DOHH2 (cell line): Measurements from ENCODE around the gene DHX38.

ENCODE experiments used
- H3F3A ChIP-seq: fragments of 200-600 bp; sonication (generic), shearing (Covaris generic); 2 replicates; pipeline ENCODE4 v1.6.0; 2016; ENCODE audit warnings: antibody characterized with exemption, mild to moderate bottlenecking; ENCODE audit not compliant: control insufficient read depth, insufficient read depth
- H3K27ac ChIP-seq: fragments of 200-600 bp; sonication (generic); 2 replicates; pipeline ENCODE4 v1.5.1; 2014; ENCODE audit warnings: low read depth, mild to moderate bottlenecking, low read length, moderate library complexity
- H3K27me3 ChIP-seq: fragments of 200-600 bp; sonication (generic); 2 replicates; pipeline ENCODE4 v1.6.1; 2014; ENCODE audit warnings: mild to moderate bottlenecking, low read length, mixed read lengths; ENCODE audit not compliant: control insufficient read depth
- H3K36me3 ChIP-seq: fragments of 200-600 bp; sonication (generic); 2 replicates; pipeline ENCODE4 v1.6.1; 2014; ENCODE audit warnings: mild to moderate bottlenecking, low read length, moderate library complexity, mixed read lengths; ENCODE audit not compliant: control insufficient read depth
- H3K4me1 ChIP-seq: fragments of 200-600 bp; sonication (generic); 2 replicates; pipeline ENCODE4 v1.6.1; 2014; ENCODE audit warnings: mild to moderate bottlenecking, low read length, mixed read lengths; ENCODE audit not compliant: control insufficient read depth
- H3K4me2 ChIP-seq: fragments of 200-600 bp; sonication (generic); 2 replicates; pipeline ENCODE4 v1.6.0; 2014; ENCODE audit warnings: mild to moderate bottlenecking, low read length, moderate library complexity
- H3K4me3 ChIP-seq: fragments of 200-600 bp; sonication (generic); 2 replicates; pipeline ENCODE4 v1.5.1; 2014; ENCODE audit warnings: mild to moderate bottlenecking, low read length, mixed read lengths
- H3K79me2 ChIP-seq: fragments of 200-600 bp; sonication (generic); 2 replicates; pipeline ENCODE4 v1.6.1; 2014; ENCODE audit warnings: mild to moderate bottlenecking, low read length, mixed read lengths; ENCODE audit not compliant: control insufficient read depth
- H3K9me2 ChIP-seq: fragments of 200-600 bp; sonication (generic); replicated peaks from 2 replicates; pipeline ENCODE4 v1.6.1; 2014; ENCODE audit warnings: mild to moderate bottlenecking, low read length, mixed read lengths; ENCODE audit not compliant: control insufficient read depth
- H3K9me3 ChIP-seq: fragments of 200-600 bp; sonication (generic); 2 replicates; pipeline ENCODE4 v1.6.1; 2014; ENCODE audit warnings: antibody characterized with exemption, low read length, mixed read lengths; ENCODE audit not compliant: control insufficient read depth, insufficient read depth
- H4K20me1 ChIP-seq: fragments of 200-600 bp; sonication (generic); 2 replicates; pipeline ENCODE4 v1.6.0; 2014; ENCODE audit warnings: low read depth, mild to moderate bottlenecking, antibody characterized with exemption, low read length, moderate library complexity; ENCODE audit not compliant: control insufficient read depth, insufficient read depth
- EZH2phosphoT487 ChIP-seq: fragments of 200-600 bp; sonication (generic); IDR thresholded peaks from 2 replicates; pipeline ENCODE4 v1.6.1; 2017; ENCODE audit warnings: borderline replicate concordance, mild to moderate bottlenecking, antibody characterized with exemption, low read length, moderate library complexity, mixed read lengths
- TF ChIP-seq, protein P1 (sequence below): fragments of 200-600 bp; sonication (generic); IDR thresholded peaks from one replicate; pipeline ENCODE4 v1.5.1; 2014; ENCODE audit warnings: antibody characterized with exemption, mild to moderate bottlenecking, low read depth, low read length; ENCODE audit not compliant: poor library complexity, severe bottlenecking

Gene DHX38

DNA sequence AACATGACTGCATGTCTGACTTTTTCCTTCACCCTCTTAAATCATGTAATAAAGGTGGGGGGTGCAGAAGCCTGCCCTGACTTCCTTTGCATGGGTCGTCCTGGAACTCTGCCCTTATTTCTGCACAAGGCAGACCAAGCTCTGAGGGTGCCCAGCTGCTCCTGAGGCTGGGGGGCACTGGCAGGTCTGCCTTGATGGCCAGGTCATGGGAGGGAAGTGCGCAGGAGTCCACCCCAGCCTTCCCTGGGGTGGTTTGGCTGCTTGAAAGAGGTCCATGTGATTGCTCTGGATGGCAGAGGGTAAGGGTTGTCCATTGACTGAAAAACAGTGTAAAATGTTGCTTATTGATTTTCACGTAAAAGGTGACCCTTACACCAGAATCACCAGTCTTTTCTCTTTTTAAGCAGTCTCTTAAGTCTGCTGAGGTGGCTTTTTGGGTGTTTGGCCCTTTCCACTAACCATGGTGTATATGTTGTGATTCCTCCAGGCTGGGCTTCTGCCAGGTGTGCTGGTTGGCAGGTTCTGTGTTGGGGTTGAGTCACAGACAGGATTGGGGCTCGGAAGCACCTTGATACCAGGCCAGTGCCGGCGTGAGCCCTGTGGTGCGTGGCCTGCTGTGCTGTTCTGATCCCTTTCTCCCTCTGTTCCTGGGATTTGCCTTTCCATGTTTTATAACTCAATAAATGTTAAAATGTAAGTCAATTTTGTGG, 19.4 kb downstream of the DHX38 start:
- Histone ChIP-seq H3K4me3 (no peak overlapping the region), H3K4me1 (no peaks in the 10 kb centered on the region), H3F3A (no peaks in the 10 kb centered on the region), H3K36me3 (peaks cover 48% of the 10 kb centered on the region), H3K27ac (no peak overlapping the region), H4K20me1 (no peaks in the 10 kb centered on the region), H3K27me3 (no peaks in the 10 kb centered on the region), H3K9me3 (no peaks in the 10 kb centered on the region), H3K9me2 (no peaks in the 10 kb centered on the region), H3K79me2 (no peaks in the 10 kb centered on the region), H3K4me2 (no peak overlapping the region)
- no peak for TF ChIP-seq EZH2phosphoT487
- TF ChIP-seq, protein P1, sequence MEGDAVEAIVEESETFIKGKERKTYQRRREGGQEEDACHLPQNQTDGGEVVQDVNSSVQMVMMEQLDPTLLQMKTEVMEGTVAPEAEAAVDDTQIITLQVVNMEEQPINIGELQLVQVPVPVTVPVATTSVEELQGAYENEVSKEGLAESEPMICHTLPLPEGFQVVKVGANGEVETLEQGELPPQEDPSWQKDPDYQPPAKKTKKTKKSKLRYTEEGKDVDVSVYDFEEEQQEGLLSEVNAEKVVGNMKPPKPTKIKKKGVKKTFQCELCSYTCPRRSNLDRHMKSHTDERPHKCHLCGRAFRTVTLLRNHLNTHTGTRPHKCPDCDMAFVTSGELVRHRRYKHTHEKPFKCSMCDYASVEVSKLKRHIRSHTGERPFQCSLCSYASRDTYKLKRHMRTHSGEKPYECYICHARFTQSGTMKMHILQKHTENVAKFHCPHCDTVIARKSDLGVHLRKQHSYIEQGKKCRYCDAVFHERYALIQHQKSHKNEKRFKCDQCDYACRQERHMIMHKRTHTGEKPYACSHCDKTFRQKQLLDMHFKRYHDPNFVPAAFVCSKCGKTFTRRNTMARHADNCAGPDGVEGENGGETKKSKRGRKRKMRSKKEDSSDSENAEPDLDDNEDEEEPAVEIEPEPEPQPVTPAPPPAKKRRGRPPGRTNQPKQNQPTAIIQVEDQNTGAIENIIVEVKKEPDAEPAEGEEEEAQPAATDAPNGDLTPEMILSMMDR: no peak

DNA sequence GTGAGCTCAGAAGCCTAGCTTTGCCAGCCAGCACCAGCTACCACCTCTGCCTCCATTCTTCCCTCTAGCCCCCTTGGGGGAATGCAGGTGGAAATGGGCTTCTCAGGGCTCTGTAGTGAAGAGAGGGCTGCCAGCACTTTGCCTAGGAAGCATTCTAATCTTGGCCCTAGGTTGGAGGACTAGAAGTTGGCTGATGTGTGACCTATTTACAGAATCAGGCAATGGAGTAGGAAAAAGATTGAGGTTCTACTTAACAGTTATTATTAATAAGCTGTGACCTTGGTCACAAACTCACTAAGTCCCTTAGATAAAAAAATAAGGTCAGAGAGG, 19.9 kb downstream of the DHX38 start:
- Histone ChIP-seq H3K9me3 (no peaks in the 10 kb centered on the region), H3K27me3 (no peaks in the 10 kb centered on the region), H3K4me2 (no peak overlapping the region), H3F3A (no peaks in the 10 kb centered on the region), H3K9me2 (no peaks in the 10 kb centered on the region), H3K4me3 (no peak overlapping the region), H3K27ac (no peak overlapping the region), H3K79me2 (no peaks in the 10 kb centered on the region), H4K20me1 (no peaks in the 10 kb centered on the region), H3K4me1 (no peaks in the 10 kb centered on the region), H3K36me3 (peaks cover 43% of the 10 kb centered on the region)
- TF ChIP-seq, protein P1: no peak
- TF ChIP-seq EZH2phosphoT487: no peak

DNA sequence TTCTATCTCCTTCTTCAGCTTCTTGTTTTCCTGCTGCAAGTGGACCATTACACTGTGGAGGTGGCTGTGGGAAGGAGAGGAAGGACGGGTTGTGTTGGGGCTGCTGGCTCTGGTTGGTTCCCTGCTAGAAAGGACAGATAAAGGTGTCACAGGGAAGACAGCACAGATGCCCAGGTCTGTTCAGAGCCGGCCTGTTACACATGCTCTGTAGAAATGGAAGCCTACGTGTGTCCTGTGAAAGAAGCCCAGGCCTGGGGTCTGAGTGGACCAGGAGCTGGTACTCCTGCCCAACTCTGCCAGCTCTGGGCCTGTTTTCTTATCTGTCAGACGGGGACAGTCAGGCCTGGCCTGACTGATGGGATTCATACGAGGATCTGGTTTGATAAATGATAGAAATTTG, 26.4 kb downstream of the DHX38 start:
- H3K9me3 ChIP-seq: no peaks in the 10 kb centered on the region

More for the DNA sequence above, 26.4 kb downstream of the DHX38 start:
- Histone ChIP-seq H3K27ac (no peak overlapping the region), H3F3A (no peaks in the 10 kb centered on the region), H3K4me2 (no peak overlapping the region), H3K27me3 (no peaks in the 10 kb centered on the region), H3K4me1 (no peaks in the 10 kb centered on the region), H3K36me3 (no peaks in the 10 kb centered on the region), H3K79me2 (no peaks in the 10 kb centered on the region), H3K4me3 (no peak overlapping the region), H3K9me2 (no peaks in the 10 kb centered on the region), H4K20me1 (no peaks in the 10 kb centered on the region)
- TF ChIP-seq EZH2phosphoT487: no peak
- TF ChIP-seq, protein P1: no peak
